HL-60 (cell line): ENCODE data around the gene B4GALT2.
A peak's percentile ranks its signal among the peaks of the same experiment; 100 is the strongest.

ENCODE experiments used
- DNase-seq, 2 experiments: peaks; one replicate each; pipeline ENCODE4 v3.0.0-alpha.2; 2010 to 2020; ENCODE audit warnings: low read depth in 1 of 2, low spot score in 1 of 2
- H3K27ac ChIP-seq: fragments of 250-450 bp; sonication (Bioruptor Pico); replicated peaks from 2 replicates; pipeline ENCODE4 v1.5.1; 2020; ENCODE audit warnings: mild to moderate bottlenecking, moderate library complexity
- H3K27me3 ChIP-seq: fragments of 250-450 bp; sonication (Bioruptor Pico); 2 replicates; pipeline ENCODE4 v1.5.1; 2021; ENCODE audit warnings: mild to moderate bottlenecking, moderate library complexity; ENCODE audit not compliant: insufficient read depth, poor library complexity, severe bottlenecking
- H3K4me3 ChIP-seq: replicated peaks from 2 replicates; pipeline ENCODE4 v1.5.1; 2011; ENCODE audit warnings: mild to moderate bottlenecking, control low read depth, low read length; ENCODE audit not compliant: insufficient read depth
- CTCF ChIP-seq: IDR thresholded peaks from one replicate; pipeline ENCODE4 v1.5.1; 2011; ENCODE audit warnings: low read length, control low read depth, inconsistent platforms; ENCODE audit not compliant: insufficient read depth
- GABPA ChIP-seq: IDR thresholded peaks from 2 replicates; pipeline ENCODE4 v1.6.1; 2012; ENCODE audit warnings: low read depth
- POLR2AphosphoS5 ChIP-seq: IDR thresholded peaks from 2 replicates; pipeline ENCODE4 v1.6.1; 2012; ENCODE audit warnings: low read depth
- REST ChIP-seq: IDR thresholded peaks from 2 replicates; pipeline ENCODE4 v1.6.1; 2012; ENCODE audit warnings: low read depth; ENCODE audit not compliant: insufficient replicate concordance
- SPI1 ChIP-seq: IDR thresholded peaks from 2 replicates; pipeline ENCODE4 v1.6.1; 2012; ENCODE audit warnings: low read depth, mild to moderate bottlenecking, borderline replicate concordance

B4GALT2 gene

GRCh38 chr1:43945674-43946235 lies 33.3 kb upstream of the B4GALT2 start:
- H3K27me3 ChIP-seq, result no peaks in the 10 kb centered on the region
- H3K27ac ChIP-seq, result peak overlapping the region; percentile 100
- H3K4me3 ChIP-seq, result peak overlapping the region; percentile 72
- no peak for DNase-seq
- TF ChIP-seq GABPA (no peak), POLR2AphosphoS5 (no peak), SPI1 (no peak), CTCF (no peak), REST (no peak)

GRCh38 chr1:43946236-43947060 lies 32.6 kb upstream of the B4GALT2 start, which contains the start of gene IPO13:
IPO13 (plus strand) TSS chr1:43946950; CDS start chr1:43947601, 651 bp downstream.
- DNase-seq, result peak; percentile 96 to 97
- peak within 1 kb of the TSS; percentile 100 for H3K27ac ChIP-seq
- H3K27me3 ChIP-seq, result no peaks in the 10 kb centered on the region
- TF ChIP-seq SPI1 (no peak), CTCF (peak; percentile 66), POLR2AphosphoS5 (peak; percentile 42; the same call in 1 of the 2 replicates), GABPA (peak; percentile 39; the same call in 1 of the 2 replicates), REST (peak; percentile 95)
- H3K4me3 ChIP-seq, result peak within 1 kb of the TSS; percentile 72

- TF ChIP-seq REST (no peak), SPI1 (no peak), GABPA (no peak), CTCF (no peak), POLR2AphosphoS5 (no peak)
- Histone ChIP-seq H3K4me3 (peak overlapping the region; percentile 72), H3K27ac (peak overlapping the region; percentile 100), H3K27me3 (no peaks in the 10 kb centered on the region)
- DNase-seq, result no peak
Measured at GRCh38 chr1:43947061-43947873, 31.7 kb upstream of the B4GALT2 start.
